Gastrocnemius medialis (tissue), 4 donors: ENCODE measurements around the gene SRSF1.

Experiments used
- POLR2A ChIP-seq, 2 donors: fragments of 450-650 bp; IDR thresholded peaks; one replicate each; pipeline ENCODE4 v1.6.1; 2017; ENCODE audit warnings: antibody characterized with exemption in 2 of 2, mild to moderate bottlenecking in 2 of 2, moderate library complexity in 2 of 2
- TF ChIP-seq, protein P1 (sequence below), 5 experiments: fragments of 450-650 bp in 3 of 5; fragments of 200-600 bp in 2 of 5; sonication (generic) in 2 of 5; IDR thresholded peaks in 4 of 5; conservative IDR thresholded peaks in 1 of 5; 1 replicate in 4 of 5; 2 replicates in 1 of 5; pipeline ENCODE4 v1.5.1; 2016 to 2019; ENCODE audit warnings: antibody characterized with exemption in 5 of 5, mild to moderate bottlenecking in 3 of 5, moderate library complexity in 3 of 5

DNA sequence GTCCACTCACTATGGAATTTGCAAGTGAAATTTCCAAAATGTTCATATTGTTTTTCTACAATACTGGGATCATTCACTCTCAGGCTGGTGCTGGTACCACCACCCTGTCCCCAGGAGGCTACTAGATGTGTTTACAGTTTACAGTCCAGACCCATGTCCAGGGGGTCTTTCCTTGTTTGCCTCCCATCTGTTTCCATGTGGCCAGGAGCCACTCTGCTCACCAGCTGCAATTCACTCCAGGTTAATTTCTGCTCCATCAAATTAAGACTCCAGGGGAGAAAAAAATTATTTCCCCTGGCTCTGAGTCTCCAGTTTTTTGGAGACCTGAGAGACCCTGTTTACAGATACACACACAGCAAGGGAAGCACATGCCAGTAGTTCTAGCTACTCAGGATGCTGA is 12.5 kb upstream of the SRSF1 start:
- TF ChIP-seq, protein P1, sequence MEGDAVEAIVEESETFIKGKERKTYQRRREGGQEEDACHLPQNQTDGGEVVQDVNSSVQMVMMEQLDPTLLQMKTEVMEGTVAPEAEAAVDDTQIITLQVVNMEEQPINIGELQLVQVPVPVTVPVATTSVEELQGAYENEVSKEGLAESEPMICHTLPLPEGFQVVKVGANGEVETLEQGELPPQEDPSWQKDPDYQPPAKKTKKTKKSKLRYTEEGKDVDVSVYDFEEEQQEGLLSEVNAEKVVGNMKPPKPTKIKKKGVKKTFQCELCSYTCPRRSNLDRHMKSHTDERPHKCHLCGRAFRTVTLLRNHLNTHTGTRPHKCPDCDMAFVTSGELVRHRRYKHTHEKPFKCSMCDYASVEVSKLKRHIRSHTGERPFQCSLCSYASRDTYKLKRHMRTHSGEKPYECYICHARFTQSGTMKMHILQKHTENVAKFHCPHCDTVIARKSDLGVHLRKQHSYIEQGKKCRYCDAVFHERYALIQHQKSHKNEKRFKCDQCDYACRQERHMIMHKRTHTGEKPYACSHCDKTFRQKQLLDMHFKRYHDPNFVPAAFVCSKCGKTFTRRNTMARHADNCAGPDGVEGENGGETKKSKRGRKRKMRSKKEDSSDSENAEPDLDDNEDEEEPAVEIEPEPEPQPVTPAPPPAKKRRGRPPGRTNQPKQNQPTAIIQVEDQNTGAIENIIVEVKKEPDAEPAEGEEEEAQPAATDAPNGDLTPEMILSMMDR (IDR thresholded peaks at IDR 0.05 in 4 of 5, conservative IDR thresholded peaks at IDR 0.05 in 1 of 5), result no peak
- TF ChIP-seq POLR2A (IDR thresholded peaks at IDR 0.05), result no peak
